Activated CD4-positive, alpha-beta T cell treated with anti-CD3 and anti-CD28 coated beads, Interleukin-2, amount 10 ng/mL, durations not matched to agents 24 days and 14 days (primary cell): ENCODE results near the gene C11orf24. TPM values are rescaled to one million over a fixed set of nuclear protein-coding genes. Genes with fewer than 3 reads are reported as not detected.
A peak's percentile ranks its signal among the peaks of the same experiment; 100 is the strongest.

Experiments
- DNase-seq: peaks from one replicate; pipeline ENCODE4 v3.0.0; 2022
- H3K27ac Mint-ChIP-seq: one replicate; pipeline ENCODE4 v1.8.0; 2022; ENCODE audit warnings: mild to moderate bottlenecking, mixed read lengths
- H3K27me3 Mint-ChIP-seq: one replicate; pipeline ENCODE4 v1.8.0; 2022; ENCODE audit warnings: mixed read lengths
- H3K36me3 Mint-ChIP-seq: one replicate; pipeline ENCODE4 v1.8.0; 2022; ENCODE audit warnings: low read depth, mild to moderate bottlenecking, mixed read lengths
- H3K4me1 Mint-ChIP-seq: one replicate; pipeline ENCODE4 v1.8.0; 2021; ENCODE audit warnings: mixed read lengths
- H3K4me3 Mint-ChIP-seq: one replicate; pipeline ENCODE4 v1.8.0; 2022; ENCODE audit warnings: mild to moderate bottlenecking, moderate library complexity, mixed read lengths
- H3K9me3 Mint-ChIP-seq: one replicate; pipeline ENCODE4 v1.8.0; 2021; ENCODE audit warnings: mixed read lengths
- intact Hi-C: fragments of 100-400 bp; cut with micrococcal nuclease; formaldehyde crosslinking; loops from one replicate; pipeline ENCODE4 v1.15.1; 2023
- total RNA-seq: library from RNA; stranded (reverse); gene quantifications from 2 replicates; pipeline ENCODE4 v1.2.3, GENCODE V29; 2022

The C11orf24 gene
- total RNA-seq, 1 donor from 2014 or later = 38.0 TPM

DNA sequence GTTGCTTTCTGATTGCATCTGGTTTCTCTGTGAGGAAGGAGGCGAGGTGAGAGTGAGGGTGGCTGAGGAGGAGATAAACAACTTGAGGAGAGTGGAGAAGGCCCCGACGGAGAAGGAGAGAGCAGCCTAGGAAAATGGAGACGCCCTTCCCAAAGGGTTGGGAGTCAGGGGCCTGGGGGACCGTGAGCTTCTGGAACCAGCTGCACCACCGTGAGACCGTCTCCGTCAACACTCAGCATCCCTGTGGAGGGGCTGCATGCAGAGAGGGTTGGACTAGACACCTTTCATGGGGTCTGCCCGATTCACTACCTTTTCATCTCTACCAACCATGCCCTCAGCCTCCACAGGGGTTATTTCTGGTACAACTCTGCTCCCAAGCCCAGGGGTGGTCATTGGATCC lies 45.4 kb downstream of the C11orf24 start:
- no peak for DNase-seq
- Mint-ChIP-seq H3K27me3 (peaks cover 2% of the 10 kb centered on the region), H3K36me3 (no peaks in the 10 kb centered on the region), H3K4me1 (peaks cover 3% of the 10 kb centered on the region), H3K27ac (no peak overlapping the region), H3K9me3 (peaks cover 13% of the 10 kb centered on the region), H3K4me3 (no peak overlapping the region)
- intact Hi-C loops = no loop called here

DNA sequence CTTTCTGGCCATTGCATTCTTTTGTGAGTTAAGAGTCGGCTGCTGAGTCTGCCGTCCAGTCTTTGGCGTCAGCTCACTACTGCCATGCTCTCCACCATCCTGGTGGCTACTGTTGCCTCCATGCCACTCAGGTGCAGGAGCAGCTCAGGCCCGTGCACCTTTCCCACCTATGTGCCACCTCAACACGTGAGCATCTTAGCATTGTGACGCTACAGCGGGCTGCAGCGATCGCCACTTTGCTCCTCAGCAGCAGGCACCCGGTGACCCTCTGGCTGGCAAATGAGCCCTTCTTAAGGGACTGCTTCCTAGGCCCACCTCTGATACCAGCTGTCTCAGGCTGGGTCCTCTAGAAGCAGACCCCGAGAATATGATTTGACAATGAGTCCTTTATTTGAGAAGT lies 47.2 kb downstream of the C11orf24 start:
- H3K27ac Mint-ChIP-seq = no peak overlapping the region

GRCh38 chr11:68223275-68223674 lies 48.5 kb downstream of the C11orf24 start:
- intact Hi-C loops = no loop called here
- no peak for DNase-seq
- H3K27ac Mint-ChIP-seq = no peak overlapping the region
- peaks cover 4% of the 10 kb centered on the region for H3K9me3 Mint-ChIP-seq
- H3K4me1 Mint-ChIP-seq = peaks cover 3% of the 10 kb centered on the region
- no peak overlapping the region for H3K4me3 Mint-ChIP-seq
- H3K27me3 Mint-ChIP-seq = peaks cover 6% of the 10 kb centered on the region
- H3K36me3 Mint-ChIP-seq = no peaks in the 10 kb centered on the region

More for the DNA sequence above, 47.2 kb downstream of the C11orf24 start:
- Mint-ChIP-seq H3K9me3 (peaks cover 13% of the 10 kb centered on the region), H3K36me3 (no peaks in the 10 kb centered on the region), H3K4me1 (peaks cover 3% of the 10 kb centered on the region), H3K27me3 (peaks cover 5% of the 10 kb centered on the region), H3K4me3 (no peak overlapping the region)
- no peak for DNase-seq
- intact Hi-C loops = no loop called here

GRCh38 chr11:68221406-68221805 lies 50.4 kb downstream of the C11orf24 start:
- H3K4me3 Mint-ChIP-seq = no peak overlapping the region
- peaks cover 3% of the 10 kb centered on the region for H3K4me1 Mint-ChIP-seq
- DNase-seq = no peak
- H3K9me3 Mint-ChIP-seq = peaks cover 4% of the 10 kb centered on the region
- intact Hi-C loops = no loop called here
- H3K27ac Mint-ChIP-seq = no peak overlapping the region
- H3K36me3 Mint-ChIP-seq = no peaks in the 10 kb centered on the region
- peaks cover 12% of the 10 kb centered on the region for H3K27me3 Mint-ChIP-seq

- intact Hi-C loops = loop anchor here (10.0 kb wide), 1 partner anchor 182 kb away; the partner anchor contains the start of genes NDUFS8 and TCIRG1
- Mint-ChIP-seq H3K4me3 (no peak overlapping the region), H3K27ac (no peak overlapping the region), H3K9me3 (no peaks in the 10 kb centered on the region), H3K27me3 (peaks cover 30% of the 10 kb centered on the region), H3K36me3 (peaks cover 6% of the 10 kb centered on the region), H3K4me1 (peaks cover 20% of the 10 kb centered on the region)
- no peak for DNase-seq
Measured at GRCh38 chr11:68216171-68216938, 55.4 kb downstream of the C11orf24 start.

- intact Hi-C loops = loop anchor here (10.0 kb wide), 1 partner anchor 181 kb away; the partner anchor contains the start of genes NDUFS8 and TCIRG1
- Mint-ChIP-seq H3K9me3 (no peaks in the 10 kb centered on the region), H3K4me3 (peak overlapping the region; percentile 75), H3K27me3 (peaks cover 30% of the 10 kb centered on the region), H3K27ac (peak overlapping the region; percentile 66), H3K36me3 (peaks cover 6% of the 10 kb centered on the region), H3K4me1 (peaks cover 27% of the 10 kb centered on the region)
- DNase-seq = no peak
Measured at GRCh38 chr11:68215524-68216170, 56.1 kb downstream of the C11orf24 start.

DNA sequence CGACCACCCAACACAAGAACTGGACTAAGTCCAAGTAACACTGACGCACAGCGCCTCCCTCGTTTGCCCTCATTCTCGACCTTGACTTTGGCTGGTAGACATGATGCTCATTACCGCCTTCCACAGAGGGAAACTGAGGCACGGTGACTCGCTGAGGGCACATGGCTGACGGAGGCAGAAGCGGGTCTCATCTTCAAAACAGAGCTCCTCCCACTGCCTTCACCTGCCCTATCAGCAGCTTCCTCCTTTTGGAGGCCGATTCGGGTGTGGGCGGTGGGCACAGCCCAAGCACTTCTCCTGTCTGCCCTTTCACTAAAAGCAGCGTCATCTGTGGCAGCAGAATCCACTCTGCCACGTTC lies 56.7 kb downstream of the C11orf24 start:
- peaks cover 30% of the 10 kb centered on the region for H3K4me1 Mint-ChIP-seq
- H3K36me3 Mint-ChIP-seq = peaks cover 6% of the 10 kb centered on the region
- intact Hi-C loops = loop anchor here (10.0 kb wide), 1 partner anchor 180 kb away; the partner anchor contains the start of genes NDUFS8 and TCIRG1
- peak overlapping the region; percentile 66 for H3K27ac Mint-ChIP-seq
- peak; percentile 71 for DNase-seq
- H3K4me3 Mint-ChIP-seq = peak overlapping the region; percentile 75
- peaks cover 30% of the 10 kb centered on the region for H3K27me3 Mint-ChIP-seq
- H3K9me3 Mint-ChIP-seq = no peaks in the 10 kb centered on the region

DNA sequence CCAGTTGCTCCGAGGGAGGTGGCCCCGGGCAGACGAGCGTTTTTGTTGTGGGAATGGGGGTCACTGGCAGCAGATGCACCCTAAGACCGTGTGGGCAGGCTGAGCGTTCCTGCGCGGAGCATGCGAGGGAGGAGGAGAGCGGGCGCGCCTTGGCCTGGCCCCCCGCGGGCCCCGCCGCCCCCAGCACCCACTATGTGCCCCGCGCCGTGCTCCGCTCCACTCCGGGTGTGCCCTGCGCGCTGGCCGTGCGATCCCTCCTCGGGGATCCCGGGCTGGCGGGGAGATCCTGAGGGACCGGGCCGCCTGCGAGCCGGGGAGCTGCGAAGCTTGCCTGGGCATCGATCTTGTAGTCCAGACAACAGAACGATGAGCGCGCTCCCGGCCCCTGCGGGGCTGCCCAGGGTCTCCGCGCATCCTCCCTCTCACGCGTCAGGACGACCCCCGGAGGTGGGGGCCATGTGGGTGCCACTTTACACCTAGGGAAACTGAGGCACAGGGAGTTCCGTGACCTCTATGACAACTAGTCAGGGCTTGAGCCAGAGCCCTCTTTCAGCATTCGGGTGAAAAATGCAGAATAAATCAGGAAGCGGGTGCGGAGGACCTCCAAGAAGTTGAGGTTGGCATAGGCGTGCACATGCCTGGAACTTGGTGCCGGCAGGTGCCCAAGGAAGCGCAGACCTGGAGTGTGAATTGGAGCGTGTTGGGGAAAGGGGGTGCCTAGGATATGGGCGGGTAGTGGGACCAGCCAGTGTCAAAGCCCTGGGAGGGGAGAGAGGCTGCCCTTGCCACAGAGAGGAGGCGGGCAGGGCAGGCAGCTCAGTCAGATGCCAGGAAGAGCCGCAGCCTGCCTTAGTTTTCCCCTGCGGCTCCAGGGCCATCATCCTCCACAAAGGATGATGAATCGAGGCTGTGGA lies 57.3 kb downstream of the C11orf24 start:
- peak overlapping the region; percentile 71 for H3K27ac Mint-ChIP-seq
- H3K27me3 Mint-ChIP-seq = peaks cover 26% of the 10 kb centered on the region
- H3K36me3 Mint-ChIP-seq = peaks cover 6% of the 10 kb centered on the region
- peak overlapping the region; percentile 75 for H3K4me3 Mint-ChIP-seq
- intact Hi-C loops = loop anchor here (1.0 to 10.0 kb wide), 3 partner anchors 83 to 180 kb away; partner anchors contain the start of genes NDUFS8 and TCIRG1
- peaks cover 30% of the 10 kb centered on the region for H3K4me1 Mint-ChIP-seq
- no peaks in the 10 kb centered on the region for H3K9me3 Mint-ChIP-seq
- no peak for DNase-seq

DNA sequence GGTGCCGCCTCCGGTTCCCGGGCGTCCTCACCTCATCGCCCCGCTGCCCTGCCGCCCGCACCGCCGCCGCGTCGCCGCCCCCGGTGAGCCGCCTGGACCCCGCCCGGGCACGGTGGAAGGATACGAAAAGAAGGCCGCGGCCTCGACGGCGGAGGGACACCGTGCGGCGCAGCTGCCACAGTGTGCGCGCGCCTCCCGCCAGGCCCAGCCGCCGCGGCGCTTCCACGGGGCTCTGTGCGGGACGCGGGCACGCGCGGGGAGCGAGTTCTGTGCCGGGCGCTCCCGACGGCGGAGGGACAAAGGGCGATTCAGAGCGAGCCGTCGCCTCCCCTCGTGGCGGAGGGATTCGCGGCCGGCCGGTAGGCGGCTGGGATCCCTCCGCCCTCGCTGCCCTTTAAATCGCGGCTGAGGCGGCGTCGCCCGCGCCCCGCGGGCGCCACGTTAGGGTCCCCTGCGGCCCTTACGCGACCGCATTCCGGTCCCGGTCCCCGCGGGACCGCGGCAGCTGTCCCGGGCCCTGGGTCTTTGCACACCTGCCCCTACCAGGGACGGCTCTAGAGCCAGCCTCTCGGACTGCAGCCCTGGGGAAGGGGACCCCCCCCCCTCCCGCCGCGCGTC lies 58.1 kb downstream of the C11orf24 start:
- H3K27ac Mint-ChIP-seq = peak overlapping the region; percentile 71
- intact Hi-C loops = loop anchor here (1.0 to 10.0 kb wide), 3 partner anchors 84 to 179 kb away; partner anchors contain the start of genes NDUFS8 and TCIRG1
- H3K4me3 Mint-ChIP-seq = peak overlapping the region; percentile 75
- H3K27me3 Mint-ChIP-seq = peaks cover 26% of the 10 kb centered on the region
- peak; percentile 94 for DNase-seq
- H3K9me3 Mint-ChIP-seq = no peaks in the 10 kb centered on the region
- H3K4me1 Mint-ChIP-seq = peaks cover 34% of the 10 kb centered on the region
- peaks cover 6% of the 10 kb centered on the region for H3K36me3 Mint-ChIP-seq

DNA sequence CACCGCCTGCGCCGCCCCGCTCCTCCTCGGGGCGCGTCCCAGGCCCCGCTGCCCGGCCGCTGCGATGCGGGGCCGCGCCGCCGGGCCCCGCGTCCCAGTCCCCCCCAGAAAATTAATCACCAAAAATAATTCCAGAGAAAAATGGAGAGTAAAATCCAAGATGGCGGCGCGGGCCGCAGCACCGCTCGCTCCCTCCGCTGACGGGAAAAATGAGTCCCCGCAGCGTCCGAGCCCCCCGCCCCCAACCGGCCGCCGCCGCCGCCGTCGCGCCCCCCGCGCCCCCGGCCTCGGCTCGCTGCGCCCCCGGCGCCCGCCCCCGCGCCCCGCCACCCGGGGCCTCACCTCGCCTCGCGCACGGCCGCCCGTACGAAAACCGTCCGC lies 58.6 kb downstream of the C11orf24 start, which contains the start of gene KMT5B:
KMT5B (minus strand) TSS at position 162 of the 381 bp plus-strand sequence. CDS start 23,220 bp downstream, outside the sequence.
- intact Hi-C loops = loop anchor here (5.0 to 10.0 kb wide), 2 partner anchors 84 to 178 kb away; partner anchors contain the start of genes NDUFS8 and TCIRG1
- Mint-ChIP-seq H3K36me3 (peaks cover 6% of the 10 kb centered on the region), H3K27me3 (peaks cover 26% of the 10 kb centered on the region), H3K4me3 (peak within 1 kb of the TSS; percentile 88), H3K4me1 (peaks cover 36% of the 10 kb centered on the region), H3K27ac (peak within 1 kb of the TSS; percentile 90), H3K9me3 (no peaks in the 10 kb centered on the region)
- DNase-seq = peak; percentile 87

DNA sequence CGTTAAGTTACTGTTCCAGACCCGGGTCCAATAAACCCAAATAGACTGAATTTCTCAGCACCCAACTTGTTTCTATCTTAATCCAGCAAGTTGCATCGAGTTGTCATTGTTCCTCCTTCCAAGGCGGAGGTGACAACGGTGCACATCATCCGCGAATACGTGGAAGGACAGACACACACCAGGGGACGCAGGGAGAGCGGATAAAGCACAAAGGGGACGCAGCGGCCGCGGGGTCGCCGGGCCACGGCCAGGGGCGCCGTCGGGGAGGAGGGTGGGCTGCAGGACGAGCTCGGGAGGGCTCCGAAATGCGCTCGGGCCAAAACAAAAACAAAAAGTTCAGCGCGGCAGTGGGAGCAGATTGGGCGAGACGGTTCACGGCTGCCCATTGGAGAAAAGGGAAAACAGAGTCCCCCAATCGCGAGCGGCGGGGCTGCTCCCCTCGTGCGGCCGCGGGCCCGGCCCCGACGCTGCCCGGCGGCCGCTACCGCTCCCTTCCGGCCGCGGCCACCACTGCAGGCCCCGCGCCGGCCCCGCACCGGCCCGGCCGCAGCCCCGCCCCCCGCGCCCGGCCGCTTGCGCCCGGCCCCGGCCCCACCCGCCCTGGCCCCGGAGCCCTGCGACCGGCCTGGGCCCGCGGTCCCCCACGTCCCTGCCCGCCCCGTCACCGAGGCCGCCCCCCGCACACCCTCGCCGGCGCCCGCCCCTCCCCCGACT lies 59.2 kb downstream of the C11orf24 start:
- Mint-ChIP-seq H3K4me1 (peaks cover 36% of the 10 kb centered on the region), H3K4me3 (peak overlapping the region; percentile 88), H3K27me3 (peaks cover 26% of the 10 kb centered on the region), H3K9me3 (no peaks in the 10 kb centered on the region), H3K27ac (peak overlapping the region; percentile 90), H3K36me3 (peaks cover 6% of the 10 kb centered on the region)
- DNase-seq = peak; percentile 89
- intact Hi-C loops = loop anchor here (5.0 to 10.0 kb wide), 2 partner anchors 85 to 178 kb away; partner anchors contain the start of genes NDUFS8 and TCIRG1

DNA sequence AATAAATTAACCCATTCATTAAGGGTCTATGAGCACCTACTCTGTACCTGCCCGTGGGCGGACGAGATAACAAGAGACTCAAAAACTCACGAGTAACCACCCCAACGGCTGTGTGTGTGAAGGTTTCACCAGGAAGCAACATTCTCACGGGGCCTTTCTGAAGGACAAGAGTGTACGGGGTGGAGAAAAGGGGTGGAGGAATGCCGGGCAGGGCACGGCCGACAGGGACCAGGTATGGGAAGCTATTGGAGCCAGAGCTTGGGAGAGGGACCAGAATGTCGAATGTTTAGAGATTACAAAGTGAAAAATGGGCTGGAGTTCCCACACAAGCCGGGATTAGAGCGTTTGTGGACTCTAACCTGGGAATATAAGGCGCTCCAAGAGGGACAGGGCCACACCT lies 60.2 kb downstream of the C11orf24 start:
- Mint-ChIP-seq H3K4me3 (peak overlapping the region; percentile 88), H3K27ac (peak overlapping the region; percentile 46), H3K9me3 (no peaks in the 10 kb centered on the region), H3K36me3 (peaks cover 6% of the 10 kb centered on the region), H3K4me1 (peaks cover 41% of the 10 kb centered on the region), H3K27me3 (peaks cover 22% of the 10 kb centered on the region)
- no peak for DNase-seq
- intact Hi-C loops = loop anchor here (5.0 to 10.0 kb wide), 2 partner anchors 86 to 177 kb away; partner anchors contain the start of genes NDUFS8 and TCIRG1
